Stimulated activated CD8-positive, alpha-beta memory T cell treated with anti-CD3 and anti-CD28 coated beads, Interleukin-15, amount 100 ng/mL, for 48 hours (primary cell): Measurements from ENCODE around the gene TCTA.

Source experiments
- DNase-seq, 2 donors: peaks; one replicate each; pipeline ENCODE4 v3.0.0-alpha.2; 2020; ENCODE audit warnings: low read depth in 2 of 2

The TCTA gene

GRCh38 chr3:49460956-49461355, 48.7 kb downstream of the TCTA start:
- DNase-seq: no peak

- DNase-seq: no peak
Measured at GRCh38 chr3:49461443-49462171, 49.4 kb downstream of the TCTA start.

GRCh38 chr3:49462222-49462621, 50.0 kb downstream of the TCTA start:
- DNase-seq: no peak

GRCh38 chr3:49465270-49466034, 53.2 kb downstream of the TCTA start:
- no peak for DNase-seq
